Stomach (tissue), 9 donors: Measurements from ENCODE around the gene PPCDC. TPM values are rescaled to one million over a fixed set of nuclear protein-coding genes. Genes with fewer than 3 reads are reported as not detected.

Experiments used
- DNase-seq, 2 donors: peaks; one replicate each; pipeline versions ENCODE4 v3.0.0 to v3.0.0-alpha.2; 2013 to 2019
- H3K27ac ChIP-seq, 5 donors: fragments of 200-600 bp in 4 of 5; sonication (generic) in 4 of 5; one replicate each; pipeline ENCODE4 v1.5.1; 2013 to 2019; ENCODE audit warnings: mild to moderate bottlenecking in 1 of 5, moderate library complexity in 1 of 5
- H3K27me3 ChIP-seq, 3 donors: fragments of 200-600 bp; sonication (generic); one replicate each; pipeline ENCODE4 v1.5.1; 2017 to 2019; ENCODE audit warnings: mixed run types in 1 of 3
- H3K36me3 ChIP-seq, 4 donors: fragments of 200-600 bp; sonication (generic); 1 replicate in 3 of 4; 2 replicates in 1 of 4; pipeline ENCODE4 v1.5.1; 2016 to 2019
- H3K4me1 ChIP-seq, 4 donors: fragments of 200-600 bp; sonication (generic); one replicate each; pipeline ENCODE4 v1.5.1; 2016 to 2019
- H3K4me3 ChIP-seq, 4 donors: fragments of 200-600 bp; sonication (generic) in 3 of 4; one replicate each; pipeline ENCODE4 v1.5.1; 2016 to 2019; ENCODE audit warnings: mild to moderate bottlenecking in 1 of 4
- H3K9me3 ChIP-seq, 4 donors: fragments of 200-600 bp; sonication (generic); one replicate each; pipeline ENCODE4 v1.5.1; 2016 to 2019
- EP300 ChIP-seq: sonication (generic); formaldehyde crosslinking; IDR thresholded peaks from one replicate; pipeline ENCODE4 v1.6.1; 2017; ENCODE audit warnings: antibody characterized with exemption
- POLR2A ChIP-seq, 4 donors: fragments of 450-650 bp; IDR thresholded peaks; one replicate each; pipeline ENCODE4 v1.6.1; 2016; ENCODE audit warnings: antibody characterized with exemption in 4 of 4, control low read depth in 2 of 4, mild to moderate bottlenecking in 1 of 4, moderate library complexity in 1 of 4
- POLR2AphosphoS5 ChIP-seq, 3 donors: sonication (generic); formaldehyde crosslinking; IDR thresholded peaks; one replicate each; pipeline ENCODE4 v1.6.1; 2016; ENCODE audit warnings: antibody characterized with exemption in 3 of 3
- WGBS, 5 donors: extraction: QIAGEN DNeasy Blood & Tissue Kit in 3 of 5; methylation state at CpG; one replicate each; pipeline versions ENCODE4 v1.1.5 to v1.1.7; 2013 to 2018; 5-methylcytosine and 5-hydroxymethylcytosine counted together
- intact Hi-C: fragments of 100-400 bp; cut with DNase I; formaldehyde crosslinking; loops from one replicate; pipeline ENCODE4 v1.15.1; 2023; ENCODE audit warnings: low total_unique reads
- polyA plus RNA-seq, 3 donors: library from polyadenylated mRNA; stranded (reverse); fragments of 200-250 nt; gene quantifications; one replicate each; pipeline ENCODE4 v1.2.3, GENCODE V29; 2013
- total RNA-seq, 5 donors: library from RNA; depleted of rRNA; stranded (reverse); fragments of >200 nt; gene quantifications; one replicate each; pipeline versions ENCODE4 v1.1.0 to v1.2.3, GENCODE V29; 2014 to 2016
- TF ChIP-seq, protein P1 (sequence below), 7 experiments: fragments of 450-650 bp in 4 of 7; fragments of 200-600 bp in 3 of 7; sonication (generic) in 3 of 7; IDR thresholded peaks; one replicate each; pipeline ENCODE4 v1.5.1; 2016 to 2019; ENCODE audit warnings: antibody characterized with exemption in 7 of 7, control low read depth in 2 of 7, mild to moderate bottlenecking in 1 of 7
- donor health status: healthy with polysubstance abuse.
- donor health status: Bipolar disorder and iron deficiency.
- donor health status: healthy.

The PPCDC gene
- total and polyA plus RNA-seq, 8 donors: 3.2 to 74.1 (median 22.8) TPM

DNA sequence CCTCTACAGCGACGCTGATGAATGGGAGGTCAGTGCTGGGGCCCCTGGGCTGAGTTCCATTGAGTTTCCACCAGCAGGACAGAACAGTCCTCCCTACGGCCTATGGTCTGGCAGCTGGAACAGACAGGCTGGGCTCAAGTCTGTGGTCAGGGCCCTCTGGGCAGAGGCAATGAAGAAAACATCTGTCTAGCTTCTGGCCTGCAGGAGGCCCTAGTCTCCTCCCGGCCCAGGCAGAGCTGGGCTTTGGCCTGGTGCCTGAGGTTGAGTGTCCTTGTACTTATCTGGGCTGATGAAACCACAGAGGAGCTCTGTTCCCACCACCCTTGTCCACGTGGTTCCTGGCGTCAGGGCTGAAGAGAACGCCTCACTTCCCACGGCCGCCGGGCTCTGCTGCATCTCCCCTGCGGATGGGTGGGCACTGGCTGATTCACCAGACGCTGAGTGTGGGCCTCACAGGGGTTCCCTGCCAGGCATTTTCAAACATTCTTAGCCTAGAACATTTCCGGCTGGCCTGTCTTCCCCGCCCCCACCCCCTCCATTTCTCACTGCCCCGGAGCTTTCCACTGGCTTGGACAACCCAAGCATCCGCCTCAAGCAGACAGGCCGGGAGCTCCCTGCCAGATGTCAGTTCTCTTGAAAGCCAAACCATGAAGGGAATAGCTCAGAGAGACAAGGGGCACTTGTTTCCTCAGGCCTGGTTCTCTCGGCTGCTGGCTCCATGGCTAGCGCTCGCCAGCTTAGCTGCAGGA is 20.3 kb downstream of the PPCDC start:
- peaks cover 49 to 78% (median 66%) of the 10 kb centered on the region in 4 donors for H3K4me1 ChIP-seq
- H3K4me3 ChIP-seq: peak overlapping the region in 1 of 4 donors; percentile 1
- intact Hi-C loops: no loop called here
- DNase-seq: peak; percentile 82 to 94
- H3K27ac ChIP-seq: peak overlapping the region; percentile 69 to 93 (median 87)
- H3K36me3 ChIP-seq: peaks cover 0 to 12% (median 4%) of the 10 kb centered on the region in 4 donors
- 37 to 58% (median 49%) methylated on average over 14 to 20 of the region's 20 CpGs for WGBS, 5 donors
- no peaks in the 10 kb centered on the region for H3K9me3 ChIP-seq
- peak; percentile 67 to 84 (median 70) for TF ChIP-seq POLR2AphosphoS5 (IDR thresholded peaks at IDR 0.05)
- peak; percentile 41 for TF ChIP-seq EP300
- no peak for TF ChIP-seq POLR2A (IDR thresholded peaks at IDR 0.05)
- TF ChIP-seq, protein P1, sequence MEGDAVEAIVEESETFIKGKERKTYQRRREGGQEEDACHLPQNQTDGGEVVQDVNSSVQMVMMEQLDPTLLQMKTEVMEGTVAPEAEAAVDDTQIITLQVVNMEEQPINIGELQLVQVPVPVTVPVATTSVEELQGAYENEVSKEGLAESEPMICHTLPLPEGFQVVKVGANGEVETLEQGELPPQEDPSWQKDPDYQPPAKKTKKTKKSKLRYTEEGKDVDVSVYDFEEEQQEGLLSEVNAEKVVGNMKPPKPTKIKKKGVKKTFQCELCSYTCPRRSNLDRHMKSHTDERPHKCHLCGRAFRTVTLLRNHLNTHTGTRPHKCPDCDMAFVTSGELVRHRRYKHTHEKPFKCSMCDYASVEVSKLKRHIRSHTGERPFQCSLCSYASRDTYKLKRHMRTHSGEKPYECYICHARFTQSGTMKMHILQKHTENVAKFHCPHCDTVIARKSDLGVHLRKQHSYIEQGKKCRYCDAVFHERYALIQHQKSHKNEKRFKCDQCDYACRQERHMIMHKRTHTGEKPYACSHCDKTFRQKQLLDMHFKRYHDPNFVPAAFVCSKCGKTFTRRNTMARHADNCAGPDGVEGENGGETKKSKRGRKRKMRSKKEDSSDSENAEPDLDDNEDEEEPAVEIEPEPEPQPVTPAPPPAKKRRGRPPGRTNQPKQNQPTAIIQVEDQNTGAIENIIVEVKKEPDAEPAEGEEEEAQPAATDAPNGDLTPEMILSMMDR (IDR thresholded peaks at IDR 0.05): peak in 3 of 7 experiments; percentile 6 to 14 (median 10)
- no peaks in the 10 kb centered on the region for H3K27me3 ChIP-seq

DNA sequence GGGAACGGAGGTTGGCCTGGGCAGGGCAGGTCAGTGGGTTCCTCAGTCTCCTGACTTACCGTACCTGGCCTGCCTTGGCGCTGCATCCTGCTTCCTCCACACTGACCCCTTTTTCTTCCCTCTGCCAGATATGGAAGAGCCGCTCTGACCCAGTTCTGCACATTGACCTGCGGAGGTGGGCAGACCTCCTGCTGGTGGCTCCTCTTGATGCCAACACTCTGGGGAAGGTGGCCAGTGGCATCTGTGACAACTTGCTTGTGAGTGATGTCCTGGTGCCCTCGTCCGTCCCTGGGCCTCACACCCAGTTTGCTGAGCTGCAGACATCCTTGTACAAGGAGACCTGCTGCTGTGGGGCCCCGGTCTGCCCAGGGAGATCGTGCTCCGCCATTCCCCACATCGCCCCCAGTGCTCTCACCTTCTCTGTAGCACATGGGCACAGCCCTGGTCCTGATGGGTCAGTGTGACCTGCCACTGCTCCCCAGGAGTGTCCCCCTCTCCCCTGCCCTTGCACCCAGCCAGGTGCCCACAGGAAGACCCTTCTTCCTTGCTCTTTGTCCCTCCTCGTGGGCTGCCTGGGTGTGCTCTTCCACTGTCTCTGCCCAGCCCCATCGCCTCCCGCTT is 21.0 kb downstream of the PPCDC start:
- TF ChIP-seq, protein P1 (IDR thresholded peaks at IDR 0.05): no peak
- TF ChIP-seq POLR2AphosphoS5 (IDR thresholded peaks at IDR 0.05) (no peak), EP300 (no peak), POLR2A (IDR thresholded peaks at IDR 0.05) (no peak)
- Histone ChIP-seq H3K4me3 (peak overlapping the region in 1 of 4 donors; percentile 1), H3K36me3 (peaks cover 0 to 13% (median 10%) of the 10 kb centered on the region in 4 donors), H3K4me1 (peaks cover 55 to 85% (median 72%) of the 10 kb centered on the region in 4 donors), H3K9me3 (no peaks in the 10 kb centered on the region), H3K27me3 (no peaks in the 10 kb centered on the region), H3K27ac (peak overlapping the region; percentile 47 to 93 (median 87))
- DNase-seq: no peak
- intact Hi-C loops: no loop called here
- 87 to 90% (median 88%) methylated on average over 12 to 14 of the region's 14 CpGs for WGBS, 5 donors

DNA sequence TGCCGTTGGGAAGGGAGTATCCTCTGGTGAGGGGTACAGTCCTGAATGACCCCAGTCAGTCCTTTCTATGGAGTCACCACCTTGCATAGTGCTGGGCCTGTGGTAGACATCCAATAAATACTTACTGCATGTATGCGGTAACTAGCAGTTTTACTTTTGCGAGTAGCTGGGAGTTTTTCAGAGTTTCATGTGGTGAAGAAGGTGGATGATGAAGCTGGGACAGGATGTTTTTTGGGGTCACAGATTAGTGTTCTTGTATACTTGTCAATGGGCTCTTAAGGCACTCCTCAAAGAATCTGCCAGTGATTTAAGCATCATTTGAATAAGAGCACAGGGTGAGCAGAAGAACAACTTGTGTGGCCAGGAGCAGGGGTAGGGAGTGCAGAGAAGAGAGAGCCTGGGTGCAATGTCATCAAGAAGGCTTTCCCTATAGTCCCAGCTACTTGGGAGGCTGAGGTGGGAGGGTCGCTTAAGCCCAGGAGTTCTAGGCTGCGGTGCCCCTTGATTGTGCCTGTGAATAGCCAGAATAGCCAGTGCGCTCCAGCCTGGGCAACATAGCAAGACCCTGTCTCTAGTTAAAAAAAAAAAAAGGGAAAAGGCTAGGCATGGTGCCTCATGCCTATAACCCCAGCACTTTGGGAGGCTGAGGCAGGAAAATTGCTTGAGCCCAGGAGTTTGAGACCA is 22.1 kb downstream of the PPCDC start:
- peaks cover 0 to 22% (median 10%) of the 10 kb centered on the region in 4 donors for H3K36me3 ChIP-seq
- H3K27me3 ChIP-seq: no peaks in the 10 kb centered on the region
- WGBS, 5 donors: 88 to 94% (median 93%) methylated on average over 6 of the region's 6 CpGs
- intact Hi-C loops: no loop called here
- peaks cover 60 to 95% (median 77%) of the 10 kb centered on the region in 4 donors for H3K4me1 ChIP-seq
- no peak for DNase-seq
- H3K4me3 ChIP-seq: no peak overlapping the region
- H3K9me3 ChIP-seq: no peaks in the 10 kb centered on the region
- H3K27ac ChIP-seq: peak overlapping the region in 4 of 5 donors; percentile 83 to 93 (median 88)
- no peak for TF ChIP-seq POLR2AphosphoS5 (IDR thresholded peaks at IDR 0.05)
- TF ChIP-seq, protein P1 (IDR thresholded peaks at IDR 0.05): no peak
- TF ChIP-seq POLR2A (IDR thresholded peaks at IDR 0.05): no peak
- TF ChIP-seq EP300: no peak

DNA sequence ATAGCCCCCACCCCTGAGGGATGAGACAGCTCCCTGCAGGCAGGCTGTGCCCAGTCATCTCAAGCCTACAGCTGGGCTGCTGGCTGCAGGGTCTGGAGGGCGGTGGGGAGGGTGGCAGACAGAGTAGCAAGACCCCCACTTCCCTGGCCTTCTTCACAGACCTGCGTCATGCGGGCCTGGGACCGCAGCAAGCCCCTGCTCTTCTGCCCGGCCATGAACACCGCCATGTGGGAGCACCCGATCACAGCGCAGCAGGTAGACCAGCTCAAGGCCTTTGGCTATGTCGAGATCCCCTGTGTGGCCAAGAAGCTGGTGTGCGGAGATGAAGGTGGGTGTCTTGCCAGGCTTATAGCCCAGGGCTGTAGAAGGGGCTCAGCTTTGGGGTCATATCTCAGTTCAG is 25.0 kb downstream of the PPCDC start:
- no peak for DNase-seq
- Histone ChIP-seq H3K4me3 (no peak overlapping the region), H3K27ac (peak overlapping the region in 3 of 5 donors; percentile 65 to 93 (median 83)), H3K27me3 (no peaks in the 10 kb centered on the region), H3K4me1 (peaks cover 47 to 75% (median 61%) of the 10 kb centered on the region in 4 donors), H3K9me3 (no peaks in the 10 kb centered on the region), H3K36me3 (peaks cover 0 to 22% (median 10%) of the 10 kb centered on the region in 4 donors)
- 95 to 100% (median 98%) methylated on average over 10 of the region's 10 CpGs; no CpG with 5 or more reads in 1 of the 5 donors for WGBS, 5 donors
- intact Hi-C loops: no loop called here
- TF ChIP-seq POLR2A (IDR thresholded peaks at IDR 0.05) (no peak), POLR2AphosphoS5 (IDR thresholded peaks at IDR 0.05) (no peak), EP300 (no peak)
- TF ChIP-seq, protein P1 (IDR thresholded peaks at IDR 0.05): no peak
